SU-DHL-6 (cell line): ENCODE data around the gene SLC25A1.

Experiments
- CTCF ChIP-seq: fragments of 200-600 bp; sonication (generic); IDR thresholded peaks from one replicate; pipeline ENCODE4 v1.5.1; 2017; ENCODE audit warnings: antibody characterized with exemption, mild to moderate bottlenecking, low read length, moderate library complexity; ENCODE audit not compliant: insufficient read depth, poor library complexity, severe bottlenecking
- EZH2phosphoT487 ChIP-seq: fragments of 200-600 bp; sonication (generic), shearing (Covaris generic); conservative IDR thresholded peaks from 2 replicates; pipeline ENCODE4 v1.6.1; 2018; ENCODE audit warnings: mild to moderate bottlenecking, antibody characterized with exemption, low read length, moderate library complexity, mixed read lengths

GRCh38 chr22:19174106-19175025, 4.2 kb downstream of the SLC25A1 start:
- no peak for TF ChIP-seq CTCF
- TF ChIP-seq EZH2phosphoT487, result no peak
